Activated CD8-positive, alpha-beta memory T cell treated with anti-CD3 and anti-CD28 coated beads for 48 hours (primary cell): Measurements from ENCODE around the gene SIRT1.
"Not testable (repeated sequence)": the region's sequence is repeated elsewhere in the genome, so short reads cannot be mapped to it uniquely, and the experiment has no call there.

Source experiments
- DNase-seq, 3 experiments: peaks; one replicate each; pipeline ENCODE4 v3.0.0-alpha.2; 2020; ENCODE audit warnings: low read depth in 2 of 3, low spot score in 2 of 3

SIRT1 gene

GRCh38 chr10:67875340-67876238 lies 8.9 kb upstream of the SIRT1 start:
- no peak for DNase-seq

- not testable (repeated sequence) for DNase-seq
These were observed 7.0 kb upstream of the SIRT1 start for GRCh38 chr10:67877421-67877820.

- no peak for DNase-seq
These were observed 6.3 kb upstream of the SIRT1 start for GRCh38 chr10:67878133-67878532.

GRCh38 chr10:67883710-67884312 lies 645 bp upstream of the SIRT1 start:
- DNase-seq = no peak

- peak; percentile 47 to 56 (median 49) for DNase-seq
These were observed 600 bp downstream of the SIRT1 start for GRCh38 chr10:67884842-67885670.

GRCh38 chr10:67893637-67894036 lies 9.2 kb downstream of the SIRT1 start:
- DNase-seq = no peak

GRCh38 chr10:67903581-67903980 lies 19.1 kb downstream of the SIRT1 start:
- no peak for DNase-seq

- DNase-seq = no peak
These were observed 28.0 kb downstream of the SIRT1 start for GRCh38 chr10:67912331-67912946.

GRCh38 chr10:67914777-67915340 lies 30.4 kb downstream of the SIRT1 start:
- no peak for DNase-seq

- no peak for DNase-seq
These were observed 32.7 kb downstream of the SIRT1 start for GRCh38 chr10:67917169-67917568.

- DNase-seq = no peak
These were observed 33.2 kb downstream of the SIRT1 start for GRCh38 chr10:67917679-67918078.

GRCh38 chr10:67921065-67921464 lies 36.6 kb downstream of the SIRT1 start:
- DNase-seq = no peak

GRCh38 chr10:67923551-67923950 lies 39.1 kb downstream of the SIRT1 start:
- no peak for DNase-seq

GRCh38 chr10:67924136-67924535 lies 39.7 kb downstream of the SIRT1 start:
- no peak for DNase-seq

GRCh38 chr10:67925449-67926005 lies 41.1 kb downstream of the SIRT1 start:
- DNase-seq = no peak

GRCh38 chr10:67926951-67927350 lies 42.5 kb downstream of the SIRT1 start:
- no peak for DNase-seq

- DNase-seq = no peak
These were observed 48.7 kb downstream of the SIRT1 start for GRCh38 chr10:67933199-67933598.

GRCh38 chr10:67934336-67934735 lies 49.9 kb downstream of the SIRT1 start:
- no peak for DNase-seq

GRCh38 chr10:67935223-67935622 lies 50.8 kb downstream of the SIRT1 start:
- no peak for DNase-seq

- no peak for DNase-seq
These were observed 52.0 kb downstream of the SIRT1 start for GRCh38 chr10:67936416-67936815.

GRCh38 chr10:67943917-67944316 lies 59.5 kb downstream of the SIRT1 start:
- no peak for DNase-seq
